GM12865 (cell line): ENCODE measurements around the gene FOLR3.

Experiments used
- DNase-seq: peaks from one replicate; pipeline ENCODE4 v3.0.0; 2010; ENCODE audit warnings: low read depth
- H3K4me3 ChIP-seq: 2 replicates; pipeline ENCODE4 v1.5.1; 2011; ENCODE audit warnings: mild to moderate bottlenecking, low read depth, low read length, control low read depth
- CTCF ChIP-seq: IDR thresholded peaks from 2 replicates; pipeline ENCODE4 v1.5.1; 2011; ENCODE audit warnings: low read length, control low read depth, low read depth, inconsistent platforms; ENCODE audit not compliant: insufficient read depth; ENCODE audit errors: missing control alignments

Gene FOLR3

GRCh38 chr11:72123117-72123653 is 12.3 kb upstream of the FOLR3 start:
- no peak overlapping the region for H3K4me3 ChIP-seq
- DNase-seq: no peak
- TF ChIP-seq CTCF: no peak

- no peak for DNase-seq
- H3K4me3 ChIP-seq: no peak overlapping the region
- TF ChIP-seq CTCF: no peak
Observed at GRCh38 chr11:72124046-72124445, 11.5 kb upstream of the FOLR3 start.

- DNase-seq: no peak
- no peak overlapping the region for H3K4me3 ChIP-seq
- no peak for TF ChIP-seq CTCF
Observed at GRCh38 chr11:72125956-72126355, 9.6 kb upstream of the FOLR3 start.

GRCh38 chr11:72127923-72128322 is 7.6 kb upstream of the FOLR3 start:
- no peak for TF ChIP-seq CTCF
- H3K4me3 ChIP-seq: no peak overlapping the region
- DNase-seq: no peak

- TF ChIP-seq CTCF: no peak
- DNase-seq: no peak
- no peak overlapping the region for H3K4me3 ChIP-seq
Observed at GRCh38 chr11:72129381-72129780, 6.1 kb upstream of the FOLR3 start.

GRCh38 chr11:72132646-72133045 is 2.9 kb upstream of the FOLR3 start:
- H3K4me3 ChIP-seq: no peak overlapping the region
- DNase-seq: no peak
- TF ChIP-seq CTCF: no peak
